A673 (cell line): ENCODE measurements around the gene NTNG1. TPM values are rescaled to one million over a fixed set of nuclear protein-coding genes. Genes with fewer than 3 reads are reported as not detected.

Experiments
- BruUV-seq: library from RNA; stranded (reverse); fragments of 400-500 nt; replicated peaks from 2 replicates; lab custom pipeline; 2021; lab: Mats Ljungman, UMichigan
- CTCF ChIA-PET: fragments of 300-600 bp; sonication (Branson Sonifier 250); formaldehyde crosslinking; loops from one replicate; lab custom pipeline; 2022; ENCODE audit warnings: antibody characterized with exemption; lab: Charles Lee
- POLR2A ChIA-PET: fragments of 300-600 bp; sonication (Branson Sonifier 250); formaldehyde crosslinking; loops from one replicate; lab custom pipeline; 2022; ENCODE audit warnings: antibody characterized with exemption; ENCODE audit not compliant: low non-redundant PET; lab: Charles Lee
- DNase-seq: peaks from one replicate; pipeline ENCODE4 v3.0.0-alpha.2; 2015; ENCODE audit warnings: low spot score
- H3K27ac ChIP-seq: fragments of 200-600 bp; sonication (generic); 2 replicates; pipeline ENCODE4 v1.5.1; 2016; ENCODE audit warnings: mixed run types, low read depth, mild to moderate bottlenecking, mixed read lengths, antibody characterized with exemption, low read length; ENCODE audit not compliant: poor library complexity, severe bottlenecking
- H3K27me3 ChIP-seq: fragments of 200-600 bp; sonication (generic); replicated peaks from 2 replicates; pipeline ENCODE4 v1.6.1; 2017; ENCODE audit warnings: mixed run types, low read depth, mild to moderate bottlenecking, mixed read lengths, antibody characterized with exemption, low read length; ENCODE audit not compliant: insufficient read depth, poor library complexity
- H3K36me3 ChIP-seq: fragments of 200-600 bp; sonication (generic); 2 replicates; pipeline ENCODE4 v1.6.1; 2016; ENCODE audit warnings: mixed run types, mild to moderate bottlenecking, mixed read lengths, antibody characterized with exemption, low read length; ENCODE audit not compliant: insufficient read depth, poor library complexity, severe bottlenecking
- H3K4me1 ChIP-seq: fragments of 200-600 bp; sonication (generic); 2 replicates; pipeline ENCODE4 v1.6.1; 2017; ENCODE audit warnings: mixed run types, mild to moderate bottlenecking, mixed read lengths, antibody characterized with exemption, low read length; ENCODE audit not compliant: insufficient read depth, poor library complexity, severe bottlenecking
- H3K4me3 ChIP-seq: fragments of 200-600 bp; sonication (generic); 2 replicates; pipeline ENCODE4 v1.5.1; 2016; ENCODE audit warnings: low read depth, mixed run types, mild to moderate bottlenecking, mixed read lengths, low read length; ENCODE audit not compliant: poor library complexity, severe bottlenecking
- H3K9me3 ChIP-seq: fragments of 200-600 bp; sonication (generic); 2 replicates; pipeline ENCODE4 v1.6.1; 2016; ENCODE audit warnings: mixed run types, low read depth, mild to moderate bottlenecking, mixed read lengths, antibody characterized with exemption, low read length; ENCODE audit not compliant: poor library complexity, severe bottlenecking
- CTCF ChIP-seq: fragments of 300-800, 200-600 bp; sonication (generic); conservative IDR thresholded peaks from 2 replicates; pipeline ENCODE4 v1.5.1; 2017; ENCODE audit warnings: low read depth, mild to moderate bottlenecking, antibody characterized with exemption, low read length, moderate library complexity, mixed read lengths
- EZH2 ChIP-seq: fragments of 200-600 bp; sonication (generic); IDR thresholded peaks from 2 replicates; pipeline ENCODE4 v1.6.1; 2017; ENCODE audit warnings: borderline replicate concordance, low read depth, mild to moderate bottlenecking, mixed read lengths, antibody characterized with exemption, low read length; ENCODE audit not compliant: poor library complexity, severe bottlenecking
- intact Hi-C: fragments of 100-400 bp; cut with micrococcal nuclease; formaldehyde crosslinking; loops from one replicate; pipeline ENCODE4 v1.10.0; 2022; ENCODE audit not compliant: unreplicated experiment
- total RNA-seq: library from RNA; stranded (reverse); gene quantifications from 2 replicates; pipeline ENCODE4 v1.2.3, GENCODE V29; 2021

The NTNG1 gene
- total RNA-seq, 1 experiment from 2014 or later: 91.5 TPM

- ChIA-PET CTCF (no interaction called here), POLR2A (no interaction called here)
- Histone ChIP-seq H3K4me3 (no peak overlapping the region), H3K9me3 (peaks cover 3% of the 10 kb centered on the region), H3K36me3 (no peaks in the 10 kb centered on the region), H3K4me1 (peaks cover 55% of the 10 kb centered on the region), H3K27ac (peak overlapping the region; percentile 19), H3K27me3 (no peaks in the 10 kb centered on the region)
- TF ChIP-seq CTCF (no peak), EZH2 (no peak)
- intact Hi-C loops: no loop called here
- BruUV-seq: no TSS peak
- no peak for DNase-seq
Observed at GRCh38 chr1:107188160-107188559, 47.3 kb downstream of the NTNG1 start.

- DNase-seq: no peak
- CTCF ChIA-PET: no interaction called here
- TF ChIP-seq EZH2 (no peak), CTCF (no peak)
Observed at GRCh38 chr1:107194380-107194779, 53.5 kb downstream of the NTNG1 start.

GRCh38 chr1:107195476-107195875 is 54.6 kb downstream of the NTNG1 start:
- Histone ChIP-seq H3K4me3 (no peak overlapping the region), H3K27me3 (no peaks in the 10 kb centered on the region), H3K27ac (peak overlapping the region; percentile 9), H3K36me3 (peaks cover 2% of the 10 kb centered on the region), H3K4me1 (peaks cover 66% of the 10 kb centered on the region), H3K9me3 (no peaks in the 10 kb centered on the region)
- BruUV-seq: no TSS peak
- intact Hi-C loops: no loop called here
- TF ChIP-seq EZH2 (no peak), CTCF (no peak)
- ChIA-PET CTCF (no interaction called here), POLR2A (no interaction called here)
- DNase-seq: no peak

More at GRCh38 chr1:107194380-107194779, 53.5 kb downstream of the NTNG1 start:
- no peaks in the 10 kb centered on the region for H3K36me3 ChIP-seq
- intact Hi-C loops: no loop called here
- no peaks in the 10 kb centered on the region for H3K27me3 ChIP-seq
- H3K4me1 ChIP-seq: peaks cover 55% of the 10 kb centered on the region
- no peak overlapping the region for H3K4me3 ChIP-seq
- H3K9me3 ChIP-seq: peaks cover 3% of the 10 kb centered on the region
- no TSS peak for BruUV-seq
- POLR2A ChIA-PET: no interaction called here
- H3K27ac ChIP-seq: no peak overlapping the region
